HG02981 (cell line): ENCODE results near the gene S100A6.

Source experiments
- ATAC-seq: cut with Tn5 transposase; IDR thresholded peaks from one replicate; pipeline ENCODE4 v1.9.1; 2021; ENCODE audit warnings: mild to moderate bottlenecking, moderate library complexity; ENCODE audit not compliant: unreplicated experiment

Gene S100A6

DNA sequence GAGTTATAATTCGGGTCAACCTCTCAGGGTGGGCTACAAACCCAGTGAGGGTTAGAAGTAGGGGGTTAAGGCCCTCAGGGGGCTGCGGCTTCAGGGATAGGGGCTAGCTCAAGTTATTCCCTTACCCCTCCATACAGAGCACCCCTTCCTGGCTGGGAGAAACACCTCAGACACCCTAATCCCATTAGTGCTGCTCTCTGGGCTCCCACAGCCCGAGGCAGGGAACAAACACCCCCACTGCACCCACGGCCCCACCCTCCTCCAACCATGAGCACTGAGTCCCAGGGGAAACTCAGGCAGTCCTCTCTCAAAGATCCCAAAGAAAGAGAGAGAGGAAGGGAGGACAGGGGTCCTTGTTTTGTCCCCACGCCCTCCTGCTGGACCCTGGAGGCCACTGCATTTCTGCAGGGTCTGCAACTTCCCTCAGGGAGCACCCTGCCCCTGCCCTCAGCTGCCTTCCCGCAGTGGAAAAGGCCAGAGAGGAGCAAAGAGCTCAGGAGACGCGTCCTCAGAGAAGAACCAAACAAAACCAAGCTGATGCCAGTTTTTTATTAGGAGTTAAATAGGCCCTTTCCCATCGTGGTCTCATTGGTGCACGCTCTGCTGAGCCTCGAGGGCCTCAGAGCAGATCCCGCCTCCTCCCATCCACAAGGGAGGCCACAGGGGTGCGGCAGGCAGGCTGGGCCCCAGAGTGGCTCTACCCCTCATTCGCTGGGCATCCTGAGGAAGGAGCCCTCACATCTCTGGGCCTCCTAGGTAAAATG is 11.2 kb upstream of the S100A6 start:
- no peak for ATAC-seq

DNA sequence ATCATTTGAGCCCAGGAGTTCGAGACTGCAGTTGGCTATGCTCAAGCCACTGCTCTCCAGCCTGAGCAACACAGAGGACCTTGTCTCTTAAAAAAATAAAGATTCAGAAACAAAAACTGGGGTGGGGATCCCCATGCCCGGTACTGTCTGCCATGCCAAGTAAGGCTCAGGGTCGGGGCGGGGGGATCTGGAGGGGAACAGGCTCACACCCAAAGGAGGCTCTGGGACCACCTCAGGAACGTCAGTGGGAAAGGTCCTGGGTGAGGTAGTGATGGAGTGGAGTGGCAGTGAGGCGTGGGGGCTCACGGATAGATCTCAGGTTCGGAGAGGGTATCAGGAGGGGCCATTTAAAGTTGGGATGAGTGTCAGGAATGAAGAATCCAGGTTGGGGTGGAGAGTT is 10.6 kb upstream of the S100A6 start:
- no peak for ATAC-seq

DNA sequence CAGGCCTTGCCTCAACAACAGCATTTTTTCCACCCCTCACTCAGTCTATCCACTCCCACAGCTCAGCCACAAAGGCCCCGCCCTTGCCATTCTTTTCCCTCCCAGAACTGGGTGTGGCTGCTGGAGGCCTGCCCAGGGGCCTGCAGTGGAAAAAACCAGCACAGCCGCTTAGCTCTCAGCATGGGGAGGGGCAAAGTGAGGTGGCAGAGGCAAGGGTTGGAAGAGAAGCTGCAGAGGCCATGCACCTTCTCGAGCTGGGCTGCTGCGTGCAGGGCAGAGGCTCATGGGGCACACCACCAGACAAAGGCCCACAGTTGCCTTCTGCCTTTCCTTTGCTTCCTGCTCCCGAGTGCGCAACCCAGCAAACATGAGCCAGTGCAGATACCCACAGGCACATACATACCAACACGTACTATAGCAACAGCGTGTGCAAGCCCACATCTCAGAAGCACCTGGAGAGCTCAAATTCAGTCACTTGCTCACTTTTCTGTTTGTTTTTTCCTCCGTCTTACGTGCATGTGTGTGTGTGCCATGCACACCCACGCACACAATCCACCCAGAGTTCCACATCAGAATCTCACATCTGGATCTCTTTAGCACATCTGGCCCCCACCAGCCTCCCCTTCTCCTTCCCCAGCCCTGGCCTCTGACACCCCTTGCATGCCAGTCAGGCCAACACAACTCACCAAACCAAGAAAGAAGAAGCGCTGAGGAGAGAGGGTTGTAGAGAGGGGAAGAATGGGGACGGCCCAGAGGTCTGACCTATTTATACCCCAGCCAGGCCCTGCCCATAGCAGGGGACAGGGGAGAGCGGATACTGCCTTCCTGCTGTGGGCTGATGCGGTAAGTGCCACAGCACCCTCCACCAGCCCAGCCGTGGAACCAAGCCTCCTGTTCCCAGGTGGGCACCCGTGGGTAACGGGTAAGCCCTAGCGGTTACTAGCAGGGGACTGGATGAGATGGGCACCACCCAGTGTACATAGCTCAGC is 9.6 kb upstream of the S100A6 start, which contains the start of gene S100A4:
Gene S100A4 (minus strand): TSS at position 740 of the 989 bp plus-strand sequence. CDS start 1,012 bp downstream, outside the sequence.
- ATAC-seq: no peak

DNA sequence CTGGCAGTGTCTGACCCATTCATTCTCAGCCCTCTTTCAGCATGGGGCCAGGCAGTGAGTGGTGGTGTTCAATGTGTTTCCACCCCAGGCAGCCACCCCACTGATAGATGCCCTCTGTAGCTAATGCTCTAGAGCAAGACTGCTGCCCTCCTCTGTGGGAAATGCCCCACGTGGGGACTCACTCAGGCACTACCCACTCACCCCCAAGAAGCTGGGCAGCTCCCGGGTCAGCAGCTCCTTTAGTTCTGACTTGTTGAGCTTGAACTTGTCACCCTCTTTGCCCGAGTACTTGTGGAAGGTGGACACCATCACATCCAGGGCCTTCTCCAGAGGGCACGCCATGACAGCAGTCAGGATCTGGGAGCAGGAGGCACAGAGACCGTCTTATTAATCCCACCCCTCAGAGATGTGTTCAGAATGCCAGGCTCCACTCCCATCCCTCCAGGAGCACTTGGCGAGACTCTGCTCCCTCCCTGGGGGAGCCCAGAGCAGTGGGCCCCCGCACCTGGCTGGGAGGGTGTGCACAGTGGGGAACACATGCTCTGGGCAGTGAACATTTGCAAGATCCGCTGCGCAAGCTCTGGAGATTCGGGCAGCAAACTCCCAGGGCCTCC is 8.8 kb upstream of the S100A6 start:
- no peak for ATAC-seq

DNA sequence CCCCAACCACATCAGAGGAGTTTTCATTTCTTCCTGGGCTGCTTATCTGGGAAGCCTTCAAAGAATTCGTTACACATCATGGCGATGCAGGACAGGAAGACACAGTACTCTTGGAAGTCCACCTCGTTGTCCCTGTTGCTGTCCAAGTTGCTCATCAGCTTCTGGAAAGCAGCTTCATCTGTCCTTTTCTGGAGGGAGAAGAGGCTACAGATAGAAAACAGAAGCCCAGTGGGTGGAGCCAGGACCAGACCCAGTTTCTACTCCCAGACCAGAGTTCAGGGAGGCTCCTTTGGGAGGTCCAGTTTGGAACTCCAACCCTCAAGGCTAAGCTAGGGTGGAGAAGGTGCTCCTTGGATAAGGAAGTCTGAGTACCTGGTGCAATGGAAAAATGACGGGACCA is 7.9 kb upstream of the S100A6 start:
- ATAC-seq: no peak

DNA sequence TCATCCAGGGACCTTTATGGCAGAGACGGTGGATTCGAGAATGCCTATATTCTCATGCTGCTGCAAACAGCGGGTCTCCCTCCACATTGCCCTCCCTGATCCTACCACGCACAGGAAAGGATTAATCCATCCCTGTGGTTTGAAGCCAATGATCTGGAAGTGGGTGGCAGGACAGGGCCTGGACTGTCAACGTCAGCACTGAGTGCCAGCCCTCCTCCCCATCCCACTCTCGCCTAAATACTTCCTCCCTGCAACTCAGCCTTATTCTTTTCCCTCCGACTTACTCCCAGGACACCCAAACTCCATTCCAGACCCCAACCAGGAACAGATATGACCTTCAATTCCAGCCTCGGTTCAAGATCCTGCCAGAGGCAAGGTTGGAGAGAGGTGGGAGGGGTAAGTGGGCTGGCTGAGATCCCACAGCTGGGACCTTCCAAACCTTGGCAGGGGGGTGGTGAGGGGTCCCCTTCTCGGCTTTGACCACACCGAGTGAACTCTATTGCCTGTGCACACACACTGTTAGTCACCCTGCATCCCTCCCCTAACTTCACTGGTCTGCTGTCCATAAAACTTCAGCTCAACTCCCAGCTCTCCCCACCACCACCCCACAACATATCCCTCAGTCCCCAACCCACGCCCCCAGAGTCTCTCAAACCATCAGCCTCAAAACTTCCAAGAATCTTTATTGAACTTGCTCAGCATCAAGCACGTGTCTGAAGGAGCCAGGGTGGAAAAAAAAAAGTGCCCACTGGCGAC is 7.3 kb upstream of the S100A6 start:
- ATAC-seq: no peak

DNA sequence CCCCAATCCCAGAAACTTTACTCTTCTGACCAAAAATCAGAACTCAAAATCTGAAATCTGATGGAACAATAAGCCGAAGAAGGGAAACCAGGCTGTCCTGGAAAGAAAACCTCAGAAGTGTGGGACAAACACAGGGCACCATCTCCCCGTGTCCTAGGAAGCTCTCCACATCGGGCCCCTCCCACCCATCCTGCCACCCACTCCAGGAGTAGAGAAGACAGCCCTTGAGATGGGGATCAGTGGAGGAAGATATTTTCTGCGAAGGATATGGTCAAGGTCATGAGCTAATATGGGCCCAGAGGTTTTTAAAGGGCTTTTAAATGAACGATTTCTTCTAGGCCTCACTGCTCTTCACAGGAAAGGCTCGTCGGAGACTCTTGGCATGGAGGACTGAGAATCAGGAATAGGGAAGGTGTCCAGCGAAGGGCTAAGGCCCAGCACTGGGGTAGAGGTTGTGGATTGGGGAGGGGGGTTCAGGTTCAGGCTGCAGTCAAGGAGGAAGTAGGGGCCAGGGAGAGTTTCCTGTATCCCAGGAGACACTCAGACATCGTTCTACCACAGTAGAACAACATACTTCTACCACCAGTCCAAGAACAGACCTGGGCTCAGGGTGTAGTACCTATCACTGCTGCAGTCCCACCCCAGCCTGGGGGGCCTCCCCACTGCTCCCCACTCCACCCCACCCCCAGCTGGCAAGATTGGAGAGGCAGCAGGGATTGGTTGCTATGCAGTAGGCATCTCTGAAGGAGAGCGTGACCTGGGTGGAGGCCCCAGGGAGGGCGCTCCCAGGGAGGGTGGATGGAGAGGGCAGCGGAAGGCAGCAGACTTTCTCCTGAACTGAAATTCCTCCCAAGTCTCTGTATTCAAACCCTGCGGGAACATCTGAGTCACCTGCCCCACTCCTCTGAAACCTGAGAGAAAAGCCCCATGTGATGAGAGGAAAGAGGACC is 6.1 kb upstream of the S100A6 start:
- ATAC-seq: no peak

DNA sequence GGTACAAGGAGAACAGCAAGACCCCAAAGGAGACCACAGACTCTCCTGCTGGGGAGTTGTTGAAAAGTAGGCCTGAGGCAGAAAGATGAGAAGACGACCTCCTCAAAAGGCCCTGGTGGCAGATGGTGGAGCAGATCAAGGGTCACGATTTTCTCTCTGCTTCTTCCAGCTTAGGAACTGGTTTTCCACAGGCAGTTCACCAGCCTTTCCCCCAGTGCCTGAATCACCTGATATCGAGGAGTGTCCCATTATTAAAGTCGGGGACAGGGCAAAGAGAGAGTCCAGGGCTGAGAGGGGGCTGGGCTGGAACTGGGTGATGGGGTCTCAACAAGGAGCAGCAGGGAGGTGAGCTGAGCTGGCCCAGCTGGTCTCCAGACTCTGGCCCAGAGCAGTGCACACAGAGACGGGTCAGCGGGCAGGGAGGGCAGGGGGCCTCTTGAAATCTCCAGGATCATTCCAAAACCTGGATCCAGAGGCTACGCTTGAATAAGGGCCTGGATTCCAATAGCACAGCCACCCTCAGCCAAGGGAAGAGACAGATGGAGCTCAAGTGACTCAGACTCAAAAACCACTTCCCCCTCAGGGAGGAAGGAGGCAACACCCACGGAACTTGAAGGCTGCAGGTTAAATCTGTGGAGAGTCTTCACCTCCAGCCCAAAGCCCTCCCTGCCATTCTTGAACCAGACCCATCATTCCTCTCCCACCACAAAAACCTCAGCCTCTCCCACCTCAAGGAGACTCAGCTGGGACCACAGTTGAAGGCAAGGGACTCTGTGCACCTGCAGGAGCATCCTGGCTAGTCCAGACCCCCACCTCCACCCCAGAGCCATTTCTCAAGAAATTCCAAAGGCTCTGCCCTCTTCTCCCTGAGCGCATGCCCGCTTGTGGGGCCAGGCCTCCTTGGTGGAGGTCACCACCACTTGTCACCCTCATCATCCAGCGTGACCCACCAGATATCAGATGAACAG is 4.9 kb upstream of the S100A6 start, which contains the start of gene S100A5:
Gene S100A5 (minus strand): TSS at position 541 of the 968 bp plus-strand sequence. CDS start 743 bp downstream, outside the sequence.
- no peak for ATAC-seq

DNA sequence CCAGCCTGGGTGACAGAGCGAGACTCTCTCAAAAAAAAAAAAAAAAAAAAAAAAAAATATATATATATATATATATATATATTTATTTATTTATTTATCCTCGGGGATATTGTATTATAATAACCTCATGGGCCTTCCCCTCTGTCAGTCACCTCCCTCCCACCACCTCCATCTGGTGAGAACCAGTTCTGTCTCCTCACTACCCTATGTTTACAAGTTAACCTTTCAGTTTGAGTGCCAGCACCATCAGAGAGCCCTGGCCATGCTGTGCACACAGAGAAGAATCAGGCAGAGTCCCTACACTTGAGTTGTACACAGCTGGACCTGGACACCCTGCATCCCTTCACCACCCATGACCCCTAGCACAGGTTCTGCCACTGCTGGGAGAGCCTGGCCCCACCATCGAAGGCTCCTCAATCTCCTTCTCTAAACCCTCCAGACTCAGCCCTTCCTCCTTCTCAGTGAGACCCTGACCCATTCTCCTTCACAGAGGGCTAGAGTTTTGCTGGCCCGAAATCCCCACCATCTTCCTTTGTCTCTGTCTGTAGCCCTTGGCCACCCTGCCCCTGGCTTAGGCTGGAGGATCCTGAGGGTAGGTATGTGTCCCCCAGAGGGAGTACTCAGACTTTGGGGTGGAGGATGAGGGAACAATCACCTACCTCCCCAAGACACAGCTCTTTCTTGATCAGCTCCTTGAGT is 3.8 kb upstream of the S100A6 start:
- no peak for ATAC-seq

DNA sequence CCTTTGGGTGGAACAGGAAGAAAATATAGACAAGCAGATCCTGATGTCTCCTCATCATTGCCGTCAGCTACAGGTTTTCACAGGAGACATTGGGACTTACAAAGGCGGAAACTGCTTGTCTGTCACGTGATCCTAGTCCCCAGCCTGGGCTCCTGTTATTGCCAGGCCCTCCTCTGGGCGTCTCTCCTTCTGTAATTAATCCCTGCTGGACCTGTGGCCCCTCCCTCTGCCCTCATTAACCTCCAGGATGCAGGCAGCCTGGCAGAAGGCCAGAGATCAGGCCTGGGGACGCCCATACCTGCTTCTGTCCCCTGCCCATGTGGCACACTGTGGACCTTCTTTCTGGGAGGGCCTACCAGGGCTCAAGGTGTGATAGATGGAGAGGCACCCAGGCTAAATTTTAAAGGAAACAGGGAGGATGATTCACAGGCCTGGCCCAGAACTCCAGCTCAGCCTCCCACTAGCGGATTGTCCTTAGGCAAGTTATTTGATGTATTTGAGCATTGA is 2.6 kb upstream of the S100A6 start:
- no peak for ATAC-seq

DNA sequence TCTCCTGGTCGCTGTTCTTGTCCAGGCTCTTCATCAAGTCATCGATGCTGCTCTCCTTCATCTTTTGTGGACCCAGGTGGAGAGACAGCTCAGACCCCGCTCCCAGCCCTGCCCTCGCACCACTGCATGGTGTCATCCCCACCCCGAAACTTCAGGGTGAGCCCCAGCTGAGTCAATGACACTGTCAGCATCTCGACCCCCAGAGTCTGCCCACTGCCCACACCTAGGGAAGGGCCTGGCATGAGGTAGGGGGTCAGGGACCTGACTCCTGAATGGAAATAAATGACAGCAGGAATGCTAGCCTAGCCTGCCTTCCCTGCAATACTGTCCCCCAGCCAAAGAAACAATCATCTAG is 1.6 kb upstream of the S100A6 start:
- ATAC-seq: no peak

DNA sequence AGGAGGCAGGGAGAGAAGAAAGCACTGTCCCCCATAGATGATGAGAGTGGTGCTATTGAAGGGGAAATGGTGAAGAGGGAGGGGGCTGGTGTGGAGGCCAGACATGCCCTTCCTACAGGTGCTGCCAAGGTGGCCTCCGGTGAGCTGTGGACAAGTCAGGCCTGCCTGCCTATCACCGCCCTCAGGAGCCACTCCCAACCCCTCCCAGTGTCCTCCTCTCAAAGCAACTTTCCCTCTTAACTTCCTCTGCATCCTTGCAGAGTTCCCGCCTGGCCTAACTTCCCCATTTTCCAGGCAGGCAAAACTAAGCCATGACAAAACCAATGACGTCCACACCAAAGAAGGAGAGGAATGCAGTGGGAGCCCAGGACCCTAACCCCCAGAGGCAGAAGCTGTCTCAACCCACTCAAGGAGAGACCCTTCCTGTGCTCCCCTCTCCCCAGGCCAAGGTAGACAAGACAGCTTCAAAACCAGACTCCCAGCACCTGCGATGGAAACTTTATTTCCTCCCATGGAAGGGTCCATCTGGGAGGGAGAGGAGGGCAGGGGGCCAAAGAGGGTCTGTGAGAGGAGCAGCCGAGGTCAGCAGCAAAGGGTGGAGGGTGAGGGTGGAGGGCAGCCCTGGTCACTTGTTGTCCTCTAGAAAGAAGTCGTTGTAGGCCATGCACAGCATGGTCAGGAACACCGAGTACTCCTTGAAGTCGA is 1.0 kb upstream of the S100A6 start:
- no peak for ATAC-seq

DNA sequence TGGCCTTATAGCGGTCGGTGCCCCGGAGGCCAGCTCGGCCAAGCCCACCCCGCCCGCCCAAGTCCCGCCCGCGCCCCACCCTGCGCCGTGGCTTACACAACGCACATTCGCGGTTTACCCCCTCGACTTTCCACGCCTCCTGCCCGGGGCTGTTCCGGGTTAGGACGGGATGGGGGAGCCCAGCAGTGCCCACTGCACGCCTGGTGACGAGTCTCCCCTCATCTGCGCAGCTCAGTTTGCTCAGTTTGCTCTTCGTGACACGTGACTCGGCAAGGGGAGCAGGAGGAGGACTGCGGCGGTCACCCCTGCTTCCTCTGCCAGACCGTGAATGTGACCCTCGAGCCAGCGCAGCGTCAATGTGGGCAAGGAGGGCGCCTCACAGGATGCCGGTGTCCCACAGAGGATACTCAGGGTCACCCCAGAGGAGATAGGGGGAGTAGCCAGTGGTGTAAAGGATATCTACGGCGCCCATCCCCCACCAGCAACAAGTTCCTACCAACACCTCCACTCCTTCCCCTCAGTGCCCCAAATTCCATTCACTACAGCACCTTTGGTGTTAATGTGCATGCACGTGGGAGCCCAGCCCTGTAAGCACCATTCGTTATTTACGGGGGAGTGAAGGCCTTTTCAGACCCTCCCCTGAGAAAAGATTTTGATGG is 350 bp upstream of the S100A6 start:
- ATAC-seq: no peak

DNA sequence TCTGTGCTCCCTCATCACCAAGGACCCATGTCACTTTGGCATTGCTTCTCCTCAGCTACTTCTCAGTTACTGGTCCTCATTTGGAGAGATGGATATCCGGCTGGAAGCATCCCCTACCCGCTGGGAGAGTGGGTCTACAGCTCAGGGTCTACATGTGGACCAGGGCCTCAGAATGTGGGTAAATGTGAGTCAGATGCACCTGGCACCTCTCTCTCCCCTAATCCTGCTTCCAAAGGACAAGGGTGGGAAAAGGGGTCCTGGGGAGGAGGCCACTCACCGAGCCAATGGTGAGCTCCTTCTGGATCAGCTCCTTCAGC is 908 bp downstream of the S100A6 start:
- ATAC-seq: no peak

DNA sequence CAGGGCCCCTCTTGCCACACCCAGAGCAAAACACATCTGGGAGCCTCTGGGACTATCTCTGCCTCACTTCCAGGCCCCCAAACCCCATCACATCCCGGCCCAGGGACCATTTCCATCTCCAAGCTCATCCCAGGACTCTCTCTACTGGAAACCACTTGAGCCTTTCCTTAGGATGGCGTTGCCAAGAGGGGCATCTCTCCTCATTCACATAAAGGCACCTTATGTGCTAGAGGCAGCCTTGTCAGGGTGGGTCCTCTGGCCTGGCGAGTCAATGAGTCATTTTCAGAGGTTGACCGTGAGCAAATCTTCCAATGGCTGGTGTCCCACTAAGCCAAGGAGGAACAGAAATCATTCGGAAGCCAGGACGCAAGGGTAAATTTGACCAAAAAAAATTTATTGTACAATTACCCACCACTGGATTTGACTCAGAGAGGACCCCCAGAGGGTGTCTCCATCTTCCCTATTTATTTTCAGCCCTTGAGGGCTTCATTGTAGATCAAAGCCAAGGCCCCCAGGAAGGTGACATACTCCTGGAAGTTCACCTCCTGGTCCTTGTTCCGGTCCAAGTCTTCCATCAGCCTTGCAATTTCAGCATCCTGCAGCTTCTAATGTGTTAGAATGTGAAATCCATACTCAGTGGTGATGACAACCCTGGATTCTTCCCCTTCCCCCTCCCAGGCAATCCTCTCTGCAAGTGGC is 1.4 kb downstream of the S100A6 start:
- no peak for ATAC-seq

DNA sequence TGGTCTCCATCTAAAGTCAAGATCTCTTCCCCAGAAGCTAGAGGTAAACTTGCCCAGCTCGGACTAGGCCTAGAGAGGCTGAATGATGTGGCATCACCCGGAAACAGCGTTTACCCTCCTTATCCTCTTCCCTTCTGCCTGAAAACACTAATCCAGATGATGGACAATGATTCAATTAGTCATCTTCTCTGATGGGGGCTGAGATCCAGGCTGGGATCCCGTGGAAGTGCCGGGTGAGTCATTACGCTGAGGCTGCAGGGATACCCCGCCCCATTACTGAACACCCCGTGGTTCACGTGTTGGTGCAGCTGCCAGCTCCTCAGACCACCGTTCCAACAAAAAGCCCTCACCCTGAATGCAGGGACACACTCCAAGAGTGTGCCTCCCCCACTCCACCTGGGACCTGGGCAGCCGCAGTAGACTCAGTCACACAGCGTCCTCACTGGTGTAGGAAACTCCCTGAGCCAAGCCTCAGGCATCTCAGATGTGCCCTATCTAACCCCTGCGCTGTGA is 2.0 kb downstream of the S100A6 start:
- no peak for ATAC-seq
